K562 (cell line): Measurements from ENCODE around the gene NME9.

Experiments
- ESRRA ChIP-seq: fragments of 450-650 bp; IDR thresholded peaks from 2 replicates; pipeline ENCODE4 v1.6.1; 2014; ENCODE audit warnings: low read depth, mild to moderate bottlenecking, moderate library complexity, borderline replicate concordance
- ETV6 ChIP-seq, 3 experiments: fragments of 150-350 bp in 1 of 3; sonication (generic) in 1 of 3; formaldehyde crosslinking in 1 of 3; IDR thresholded peaks; 2 replicates each; pipeline versions ENCODE4 v1.6.1 to v1.8.0; 2014 to 2022; ENCODE audit warnings: borderline replicate concordance in 2 of 3, low read depth in 2 of 3, antibody characterized with exemption in 1 of 3, low read length in 1 of 3, mild to moderate bottlenecking in 1 of 3, missing genetic modification reagents in 1 of 3
- FOSL1 ChIP-seq: fragments of 200-800 bp; sonication (Bioruptor generic); conservative IDR thresholded peaks from 2 replicates; pipeline ENCODE4 v1.6.1; 2016; ENCODE audit warnings: missing genetic modification characterization, missing compliant biosample characterization
- JUN ChIP-seq, 2 experiments: sonication (generic) in 1 of 2; formaldehyde crosslinking in 1 of 2; IDR thresholded peaks; 2 replicates each; pipeline versions ENCODE4 v1.6.1 to v1.8.0; 2012 to 2022; ENCODE audit warnings: borderline replicate concordance in 2 of 2, mild to moderate bottlenecking in 2 of 2, improper control_type of control experiment in 1 of 2, low read depth in 1 of 2, low read length in 1 of 2, missing genetic modification reagents in 1 of 2
- KLF16 ChIP-seq: IDR thresholded peaks from 2 replicates; pipeline ENCODE4 v1.6.1; 2016; ENCODE audit warnings: antibody characterized with exemption
- KLF6 ChIP-seq: fragments of 250-450 bp; sonication (Bioruptor Pico); IDR thresholded peaks from 2 replicates; pipeline ENCODE4 v1.4.0; 2020; ENCODE audit warnings: mild to moderate bottlenecking, moderate library complexity, borderline replicate concordance
- PHF8 ChIP-seq: fragments of 200-600 bp; sonication (generic); IDR thresholded peaks from 2 replicates; pipeline ENCODE4 v1.6.1; 2012; ENCODE audit warnings: mixed run types, mild to moderate bottlenecking, inconsistent platforms, low read length, moderate library complexity, borderline replicate concordance
- RUNX1 ChIP-seq: sonication (generic); IDR thresholded peaks from 2 replicates; pipeline ENCODE4 v1.6.1; 2016; ENCODE audit warnings: antibody characterized with exemption, low read depth
- SMARCC2 ChIP-seq: fragments of 450-650 bp; IDR thresholded peaks from 2 replicates; pipeline ENCODE4 v1.6.1; 2017; ENCODE audit warnings: antibody characterized with exemption, moderate library complexity, mild to moderate bottlenecking, low read depth
- SREBF1 ChIP-seq: fragments of 150-350 bp; IDR thresholded peaks from 2 replicates; pipeline ENCODE4 v1.6.1; 2014; ENCODE audit warnings: antibody characterized with exemption, low read depth, low read length, borderline replicate concordance
- ZNF12 ChIP-seq: sonication (generic); formaldehyde crosslinking; IDR thresholded peaks from 2 replicates; pipeline ENCODE4 v1.4.0; 2020; ENCODE audit warnings: mild to moderate bottlenecking, missing genetic modification reagents
- ZNF217 ChIP-seq: sonication (generic); formaldehyde crosslinking; IDR thresholded peaks from 2 replicates; pipeline ENCODE4 v1.8.0; 2022; ENCODE audit warnings: mild to moderate bottlenecking, missing genetic modification reagents
- ZNF431 ChIP-seq: sonication (generic); formaldehyde crosslinking; IDR thresholded peaks from 2 replicates; pipeline ENCODE4 v1.8.0; 2022; ENCODE audit warnings: mild to moderate bottlenecking, missing genetic modification reagents
- ZNF561 ChIP-seq: fragments of 450-650 bp; formaldehyde crosslinking; conservative IDR thresholded peaks from 2 replicates; pipeline ENCODE4 v1.4.0; 2020; ENCODE audit warnings: mild to moderate bottlenecking, moderate library complexity

DNA sequence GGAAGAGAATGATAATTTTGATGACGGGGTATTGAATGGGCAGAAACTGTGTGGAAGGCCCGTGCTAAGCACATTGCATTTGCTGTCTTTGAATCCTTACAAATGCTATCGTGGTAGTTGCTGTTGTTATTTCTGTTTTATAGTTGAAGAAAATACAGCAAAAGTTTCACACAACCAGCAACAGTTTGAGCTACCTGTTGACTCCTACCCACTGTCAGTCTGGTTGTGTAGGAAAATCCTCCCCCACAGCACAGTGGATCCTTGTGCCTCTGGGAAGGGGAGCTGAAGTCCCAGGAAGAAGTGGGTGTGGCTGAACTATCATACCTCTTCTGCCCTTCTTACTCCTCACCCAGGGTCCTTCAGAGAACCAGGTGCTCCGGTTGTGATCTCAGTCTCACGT is 48.2 kb upstream of the NME9 start:
- no peak for TF ChIP-seq ZNF12 (CRISPR knock-in tag)
- TF ChIP-seq RUNX1, result no peak
- TF ChIP-seq KLF16, result no peak
- no peak for TF ChIP-seq ZNF561 (CRISPR knock-in tag)
- no peak for TF ChIP-seq KLF6 (CRISPR knock-in tag)
- no peak for TF ChIP-seq ESRRA
- no peak for TF ChIP-seq ETV6 (IDR thresholded peaks at IDR 0.05; ENCODE audit: borderline replicate concordance in 1 of 2, low read depth in 2 of 2, low read length in 1 of 2)
- no peak for TF ChIP-seq ETV6 (CRISPR knock-in tag; IDR thresholded peaks at IDR 0.05; ENCODE audit: borderline replicate concordance)
- TF ChIP-seq ZNF217 (CRISPR knock-in tag), result no peak
- TF ChIP-seq FOSL1 (tag), result no peak
- TF ChIP-seq SREBF1, result no peak
- TF ChIP-seq ZNF431 (CRISPR knock-in tag), result no peak
- TF ChIP-seq SMARCC2, result no peak
- no peak for TF ChIP-seq JUN (IDR thresholded peaks at IDR 0.05; ENCODE audit: borderline replicate concordance, low read depth, low read length)
- no peak for TF ChIP-seq JUN (CRISPR knock-in tag; IDR thresholded peaks at IDR 0.05; ENCODE audit: borderline replicate concordance)
- TF ChIP-seq PHF8, result no peak
